Right renal cortex interstitium (tissue), 3 donors: ENCODE measurements around the gene LBHD2. TPM values are rescaled to one million over a fixed set of nuclear protein-coding genes. Genes with fewer than 3 reads are reported as not detected.

ENCODE experiments used
- DNase-seq, 3 donors: peaks; one replicate each; pipeline ENCODE4 v3.0.0-alpha.2; 2013; ENCODE audit warnings: low read depth in 3 of 3, low spot score in 2 of 3
- polyA plus RNA-seq, 3 donors: library from polyadenylated mRNA; unstranded; fragments of 120-200 nt; gene quantifications; one replicate each; pipeline ENCODE4 v1.2.1, GENCODE V29; 2013; ENCODE audit not compliant: insufficient read length in 3 of 3

Gene LBHD2
- polyA plus RNA-seq, 3 donors, result not detected

DNA sequence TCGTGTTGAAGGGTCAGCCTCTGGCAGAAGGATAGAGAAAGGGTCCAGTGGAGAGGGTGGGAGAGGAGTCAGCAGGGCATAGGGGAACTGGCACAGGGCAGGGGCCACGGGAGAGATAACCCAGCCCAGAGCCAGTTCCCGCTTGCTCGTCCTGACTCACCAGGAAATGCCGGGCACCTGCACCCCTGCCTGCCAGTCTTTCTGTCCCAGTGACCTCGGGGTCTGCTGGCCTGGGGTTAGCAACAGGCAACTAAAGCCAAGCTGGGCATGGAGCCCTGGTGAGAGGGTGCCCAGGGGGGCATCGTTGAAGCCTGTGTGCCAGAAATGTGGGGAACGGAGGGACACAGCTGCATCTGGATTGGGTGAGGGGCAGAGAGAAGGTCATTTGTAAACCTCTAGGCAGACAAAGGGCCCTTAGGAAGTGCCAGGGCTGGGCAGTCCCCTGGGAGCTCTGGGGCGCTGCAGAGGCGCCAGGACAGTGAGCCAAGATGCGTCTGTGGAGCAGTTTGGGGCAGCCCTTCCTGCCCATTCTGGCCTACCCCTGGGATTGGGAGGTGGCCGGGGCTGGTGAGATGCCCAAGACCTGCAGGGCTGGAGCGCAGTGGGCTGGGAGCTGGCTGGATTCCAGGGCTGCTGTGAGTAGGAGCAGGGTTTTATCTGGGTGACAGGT, 44.8 kb downstream of the LBHD2 start:
- DNase-seq, result no peak

DNA sequence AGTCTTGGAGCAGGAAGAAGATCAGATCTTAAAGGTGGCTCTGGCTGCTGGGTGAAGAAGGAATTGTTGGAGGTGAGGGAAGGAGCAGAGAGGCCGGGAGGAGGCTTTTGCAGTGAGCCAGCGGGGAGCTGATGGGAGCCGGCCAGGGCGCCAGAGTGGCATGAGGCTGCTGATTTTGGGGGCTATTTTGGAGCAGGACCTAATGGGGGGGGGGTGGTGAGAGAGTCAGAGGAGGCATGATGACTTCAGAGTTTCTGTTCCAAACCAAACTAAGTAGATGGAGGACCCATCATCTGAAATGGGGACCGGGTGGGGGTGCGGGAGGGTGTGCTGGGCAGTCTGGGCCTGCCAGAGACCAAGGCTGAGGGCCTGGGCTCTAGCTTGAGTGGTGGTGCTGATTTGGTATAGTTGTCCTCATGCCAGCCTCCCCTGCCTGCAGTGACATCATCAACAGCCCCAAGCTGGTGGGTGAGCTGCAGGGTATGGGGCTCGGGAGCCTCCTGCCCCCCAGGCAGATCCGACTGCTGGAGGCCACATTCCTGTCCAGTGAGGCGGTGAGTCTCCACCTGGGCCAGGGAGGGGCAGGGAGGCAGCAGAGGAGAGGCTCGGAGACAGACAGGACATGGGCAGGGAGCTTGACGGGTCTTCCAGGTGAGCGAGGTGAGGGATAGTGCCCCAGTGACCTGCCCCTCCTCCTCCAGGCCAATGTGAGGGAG, 45.4 kb downstream of the LBHD2 start:
- no peak for DNase-seq

DNA sequence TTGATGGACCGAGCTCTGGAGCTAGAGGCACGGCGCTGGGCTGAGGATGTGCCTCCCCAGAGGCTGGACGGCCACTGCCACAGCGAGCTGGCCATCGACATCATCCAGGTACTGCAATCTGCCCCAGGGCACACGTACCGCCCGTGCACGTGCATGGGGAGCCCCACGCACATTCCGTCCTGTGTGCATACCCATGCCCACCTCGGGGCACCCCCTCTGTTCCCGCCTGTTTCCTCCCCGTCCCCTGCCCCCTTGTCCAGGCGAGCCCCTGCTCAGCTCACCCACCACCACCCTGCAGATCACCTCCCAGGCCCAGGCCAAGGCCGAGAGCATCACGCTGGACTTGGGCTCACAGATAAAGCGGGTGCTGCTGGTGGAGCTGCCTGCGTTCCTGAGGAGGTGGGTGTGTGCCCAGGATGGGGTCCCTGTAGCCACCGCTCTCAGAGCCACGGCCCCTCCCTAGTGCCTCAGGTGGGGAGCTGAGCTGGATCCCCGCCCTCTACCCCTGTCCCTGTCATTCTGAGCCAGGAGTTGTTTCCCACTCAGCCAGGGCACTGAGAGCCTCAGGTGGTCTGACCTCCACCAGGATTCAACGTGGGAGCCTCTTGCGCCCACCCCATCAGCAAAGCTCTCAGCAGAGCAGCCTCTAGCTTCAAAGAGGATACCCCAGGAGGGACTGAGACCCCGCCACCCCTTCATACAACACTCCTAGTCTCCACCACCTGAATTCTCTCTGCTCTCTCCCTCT, 46.2 kb downstream of the LBHD2 start:
- DNase-seq, result no peak

DNA sequence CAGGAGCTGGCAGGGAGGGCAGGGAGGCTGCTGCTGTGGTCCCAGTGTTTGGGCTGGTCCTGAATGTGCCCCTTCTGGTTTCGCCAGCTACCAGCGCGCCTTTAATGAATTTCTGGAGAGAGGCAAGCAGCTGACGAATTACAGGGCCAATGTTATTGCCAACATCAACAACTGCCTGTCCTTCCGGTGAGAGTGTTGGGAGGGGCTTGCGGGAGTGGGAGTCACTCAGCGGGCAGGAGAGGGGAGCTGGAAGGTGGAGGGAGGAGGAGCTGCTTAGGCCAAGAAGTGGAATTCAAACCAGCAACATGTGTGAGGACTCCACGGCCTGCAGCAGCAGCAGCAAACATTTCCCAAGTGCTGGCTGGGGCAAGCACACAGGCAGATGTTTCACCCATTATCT, 47.0 kb downstream of the LBHD2 start:
- DNase-seq, result no peak

DNA sequence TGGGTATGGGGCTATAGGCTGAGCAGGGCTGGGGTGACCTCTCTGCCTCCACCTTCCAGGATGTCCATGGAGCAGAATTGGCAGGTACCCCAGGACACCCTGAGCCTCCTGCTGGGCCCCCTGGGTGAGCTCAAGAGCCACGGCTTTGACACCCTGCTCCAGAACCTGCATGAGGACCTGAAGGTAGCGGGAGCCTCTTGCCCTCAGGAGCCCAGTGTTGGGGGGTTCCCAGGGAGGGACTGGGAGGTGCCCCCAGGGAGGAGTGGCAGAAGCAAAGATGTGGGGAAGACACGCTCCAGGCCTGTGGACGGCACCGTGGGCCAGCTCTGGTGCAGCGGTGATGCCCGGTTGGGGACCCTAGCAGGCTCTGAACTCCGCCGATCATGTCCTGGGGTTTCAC, 47.6 kb downstream of the LBHD2 start:
- DNase-seq, result no peak

DNA sequence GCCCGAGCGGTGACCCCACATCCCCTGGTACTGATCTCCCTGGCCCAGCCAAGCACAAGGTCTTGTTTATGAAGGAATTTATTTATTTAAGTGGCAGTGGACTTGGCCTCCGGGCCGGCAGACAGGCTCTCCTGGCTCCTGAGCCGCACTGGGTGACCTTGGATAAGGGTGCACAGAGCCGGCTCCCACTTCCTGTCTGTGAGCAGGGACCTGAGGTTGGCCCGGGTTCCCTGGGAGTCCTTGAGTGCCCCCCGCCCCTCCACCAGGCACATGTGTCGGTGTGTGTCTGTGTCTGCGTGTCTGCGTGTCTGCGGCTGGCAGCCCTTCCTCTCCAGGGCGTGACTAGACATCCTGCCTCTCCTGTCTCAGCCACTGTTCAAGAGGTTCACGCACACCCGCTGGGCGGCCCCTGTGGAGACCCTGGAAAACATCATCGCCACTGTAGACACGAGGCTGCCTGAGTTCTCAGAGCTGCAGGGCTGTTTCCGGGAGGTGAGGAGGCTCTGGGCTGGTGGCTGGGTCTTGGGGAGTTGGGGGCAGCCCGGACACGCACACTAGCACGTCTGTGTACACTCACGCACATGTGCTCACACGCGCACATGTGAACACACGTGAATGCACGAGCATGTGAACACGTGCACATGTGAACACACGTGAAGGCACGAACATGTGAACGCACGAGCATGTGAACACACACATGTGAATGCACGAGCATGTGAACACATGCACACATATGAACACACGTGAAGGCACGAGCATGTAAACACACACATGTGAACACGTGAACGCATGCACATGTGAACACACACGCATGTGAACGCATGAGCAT, 48.6 kb downstream of the LBHD2 start:
- no peak for DNase-seq

DNA sequence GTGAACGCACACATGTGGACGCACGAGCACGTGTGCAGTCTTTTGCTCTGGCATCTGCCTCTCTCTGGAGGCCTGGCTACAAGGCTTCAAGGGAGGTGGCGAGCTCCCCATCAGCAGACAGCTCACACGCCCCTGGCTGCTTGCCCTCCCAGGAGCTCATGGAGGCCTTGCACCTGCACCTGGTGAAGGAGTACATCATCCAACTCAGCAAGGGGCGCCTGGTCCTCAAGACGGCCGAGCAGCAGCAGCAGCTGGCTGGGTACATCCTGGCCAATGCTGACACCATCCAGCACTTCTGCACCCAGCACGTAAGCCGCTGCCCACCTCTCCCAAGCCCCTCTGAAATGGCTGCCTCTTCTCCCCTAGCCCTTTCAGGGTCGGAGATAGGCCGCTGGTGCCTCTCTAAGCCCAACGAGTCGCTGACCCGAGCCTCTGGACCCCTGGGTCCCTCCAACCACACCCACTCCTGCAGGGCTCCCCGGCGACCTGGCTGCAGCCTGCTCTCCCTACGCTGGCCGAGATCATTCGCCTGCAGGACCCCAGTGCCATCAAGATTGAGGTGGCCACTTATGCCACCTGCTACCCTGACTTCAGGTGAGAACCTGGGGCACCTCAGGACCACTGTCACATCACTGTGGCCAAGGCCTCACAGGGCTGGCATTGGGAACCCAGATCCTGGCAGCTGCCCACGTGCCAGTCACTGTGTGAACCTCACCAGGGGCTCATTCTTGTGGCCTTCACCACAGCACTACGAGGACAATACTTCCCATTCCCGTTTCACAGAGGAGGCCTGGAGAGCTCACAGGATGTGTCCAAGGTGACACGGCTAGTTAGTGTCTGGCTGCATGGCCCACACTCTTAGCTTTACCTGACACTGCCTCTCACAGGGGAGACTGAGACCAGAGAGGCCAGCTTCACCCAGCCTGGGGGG, 49.5 kb downstream of the LBHD2 start:
- no peak for DNase-seq

DNA sequence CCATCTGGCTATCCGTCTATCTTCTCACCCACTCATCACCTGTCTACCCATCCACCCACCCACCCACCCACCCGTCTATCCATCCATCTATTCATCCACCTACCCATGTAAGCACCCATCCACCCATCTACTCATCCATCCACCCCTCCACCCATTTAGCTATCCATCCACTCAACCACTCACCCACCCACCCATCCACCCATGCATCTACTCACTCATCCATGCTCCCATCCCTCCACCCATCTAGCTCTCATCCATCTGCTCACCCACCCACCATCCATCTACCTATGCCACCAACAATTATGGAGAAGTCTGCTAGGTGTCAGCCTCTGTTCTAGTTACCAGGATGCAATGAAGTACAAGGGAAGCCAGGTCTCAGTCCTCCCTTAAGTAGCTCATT, 50.4 kb downstream of the LBHD2 start:
- DNase-seq, result no peak

DNA sequence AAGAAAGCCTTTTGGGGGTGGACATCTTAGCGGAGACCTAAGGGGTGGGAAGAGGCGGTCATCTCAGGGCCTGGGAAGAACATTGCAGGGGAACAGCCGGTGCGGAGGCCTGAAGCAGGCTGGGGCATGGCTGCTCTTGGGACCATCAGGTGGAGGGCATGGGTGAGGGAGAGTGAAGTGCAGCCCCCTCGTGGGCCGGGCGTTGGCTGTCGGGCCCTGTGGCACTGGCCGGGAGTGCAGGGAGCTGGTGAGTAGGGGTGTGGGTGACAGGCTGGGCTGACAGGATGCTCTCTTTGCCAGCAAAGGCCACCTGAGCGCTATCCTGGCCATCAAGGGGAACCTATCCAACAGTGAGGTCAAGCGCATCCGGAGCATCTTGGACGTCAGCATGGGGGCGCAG, 50.9 kb downstream of the LBHD2 start:
- DNase-seq, result no peak

DNA sequence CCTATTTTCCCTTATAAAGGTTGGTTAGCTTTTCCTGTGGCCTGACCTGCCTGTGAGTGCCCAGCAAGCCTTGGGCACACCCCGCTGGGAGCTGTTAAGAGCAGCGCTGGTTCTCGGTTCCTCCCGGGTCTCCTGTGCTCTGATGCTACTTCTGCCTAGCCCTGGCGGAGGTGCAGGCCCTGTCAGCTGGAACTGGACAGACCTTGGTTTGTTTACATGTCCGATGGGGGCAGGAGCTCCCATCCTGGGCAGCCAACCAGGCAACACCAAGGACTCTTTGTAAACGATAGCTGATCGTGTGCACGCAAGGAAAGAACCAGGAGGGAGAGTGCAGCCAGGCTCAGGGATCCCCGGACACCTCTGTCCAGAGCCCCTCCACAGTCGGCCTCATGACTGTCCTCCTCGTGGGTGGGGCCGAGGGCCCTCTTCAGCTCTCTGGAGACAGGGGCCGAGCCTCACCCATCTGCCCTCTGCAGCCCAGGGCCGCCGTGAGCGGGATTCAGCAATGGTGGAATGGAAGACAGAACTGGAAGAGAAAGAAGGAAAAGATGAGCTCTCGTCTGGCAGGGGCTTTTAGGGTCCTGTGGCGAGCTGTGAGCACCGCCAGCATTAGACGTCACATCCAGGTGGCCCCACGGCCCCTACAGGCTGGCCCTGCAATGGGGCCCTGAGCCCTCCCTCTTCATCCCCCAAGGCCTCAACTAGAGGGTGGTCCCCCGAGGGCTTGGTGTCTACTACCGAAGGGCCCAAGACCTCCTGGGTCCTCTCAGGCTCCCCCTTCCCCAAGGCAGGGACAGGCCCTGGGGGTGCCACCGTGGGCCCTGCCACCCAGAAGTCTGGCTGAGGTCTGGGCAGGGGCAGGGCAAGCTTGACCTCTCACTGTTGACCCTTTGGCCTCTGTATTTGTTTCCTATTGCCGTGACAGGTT, 51.6 kb downstream of the LBHD2 start:
- DNase-seq, result no peak

DNA sequence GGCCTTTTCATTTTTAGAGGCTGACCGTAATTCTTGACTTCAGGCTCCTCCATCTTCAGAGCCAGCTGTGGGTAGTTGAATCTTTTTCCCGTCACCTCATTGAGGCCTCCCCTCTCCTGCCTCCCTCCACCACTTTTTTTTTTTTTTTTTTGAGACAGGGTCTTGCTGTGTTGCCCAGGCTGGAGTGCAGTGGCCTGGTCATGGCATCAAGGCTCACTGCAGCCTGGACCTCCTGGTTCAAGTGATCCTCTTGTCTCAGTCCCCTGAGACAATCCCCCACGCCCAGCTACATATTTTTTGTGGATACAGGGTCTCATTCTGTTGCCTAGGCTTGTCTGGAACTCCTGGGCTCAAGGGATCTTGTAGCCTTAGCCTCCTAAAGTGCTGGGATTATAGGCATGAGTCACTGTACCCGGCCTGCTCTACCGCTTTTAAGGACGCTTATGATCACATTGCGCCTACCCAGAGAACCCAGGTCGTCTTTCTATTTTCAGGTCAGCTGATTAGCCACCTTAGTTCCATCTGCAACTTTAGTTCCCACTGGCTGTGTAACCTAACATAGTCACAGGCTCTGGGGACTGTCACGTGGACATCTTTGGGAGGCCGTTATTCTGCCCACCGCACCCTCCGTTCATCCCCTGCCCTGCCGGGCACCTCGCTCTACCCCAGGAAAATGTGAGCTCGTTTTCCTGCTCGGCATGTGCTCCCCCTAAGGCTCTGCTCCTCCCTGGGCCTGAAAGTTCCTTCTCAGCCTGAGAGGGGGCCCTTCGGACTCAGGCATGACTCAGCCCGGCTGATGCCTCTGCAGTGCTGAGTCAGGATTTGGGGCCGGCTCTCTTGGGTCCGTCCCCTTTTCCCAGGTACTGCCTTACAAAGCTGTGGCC, 52.6 kb downstream of the LBHD2 start:
- no peak for DNase-seq

DNA sequence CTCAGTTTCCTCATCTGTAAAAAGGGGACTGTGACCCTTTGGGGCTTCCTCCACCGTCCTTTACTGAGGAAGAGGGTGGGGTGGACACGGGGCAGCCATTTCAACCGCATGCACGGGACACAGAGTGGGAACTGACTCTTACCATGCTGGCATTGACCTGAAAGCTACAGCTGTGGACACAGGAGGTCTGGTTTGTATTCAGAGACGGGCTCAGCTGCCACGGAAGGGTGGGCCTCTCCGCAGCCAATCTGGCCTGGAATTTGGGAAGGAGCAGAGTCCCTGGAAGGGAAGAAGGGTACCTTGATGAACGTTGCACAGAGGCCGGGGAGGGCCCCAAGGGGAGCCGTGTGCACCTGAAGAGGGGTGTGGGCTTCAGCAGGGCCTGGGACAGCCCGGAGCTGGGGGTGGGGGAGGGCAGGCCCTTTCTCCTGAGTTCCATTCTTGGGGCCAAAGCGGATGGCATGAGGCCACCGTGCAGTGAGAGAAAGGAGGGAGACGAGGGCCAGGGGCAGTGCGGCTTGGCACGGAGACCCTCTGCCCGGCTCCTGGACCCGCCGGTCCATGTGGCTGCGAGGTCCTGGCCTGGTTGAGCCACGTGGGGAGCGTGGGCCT, 53.8 kb downstream of the LBHD2 start:
- no peak for DNase-seq

DNA sequence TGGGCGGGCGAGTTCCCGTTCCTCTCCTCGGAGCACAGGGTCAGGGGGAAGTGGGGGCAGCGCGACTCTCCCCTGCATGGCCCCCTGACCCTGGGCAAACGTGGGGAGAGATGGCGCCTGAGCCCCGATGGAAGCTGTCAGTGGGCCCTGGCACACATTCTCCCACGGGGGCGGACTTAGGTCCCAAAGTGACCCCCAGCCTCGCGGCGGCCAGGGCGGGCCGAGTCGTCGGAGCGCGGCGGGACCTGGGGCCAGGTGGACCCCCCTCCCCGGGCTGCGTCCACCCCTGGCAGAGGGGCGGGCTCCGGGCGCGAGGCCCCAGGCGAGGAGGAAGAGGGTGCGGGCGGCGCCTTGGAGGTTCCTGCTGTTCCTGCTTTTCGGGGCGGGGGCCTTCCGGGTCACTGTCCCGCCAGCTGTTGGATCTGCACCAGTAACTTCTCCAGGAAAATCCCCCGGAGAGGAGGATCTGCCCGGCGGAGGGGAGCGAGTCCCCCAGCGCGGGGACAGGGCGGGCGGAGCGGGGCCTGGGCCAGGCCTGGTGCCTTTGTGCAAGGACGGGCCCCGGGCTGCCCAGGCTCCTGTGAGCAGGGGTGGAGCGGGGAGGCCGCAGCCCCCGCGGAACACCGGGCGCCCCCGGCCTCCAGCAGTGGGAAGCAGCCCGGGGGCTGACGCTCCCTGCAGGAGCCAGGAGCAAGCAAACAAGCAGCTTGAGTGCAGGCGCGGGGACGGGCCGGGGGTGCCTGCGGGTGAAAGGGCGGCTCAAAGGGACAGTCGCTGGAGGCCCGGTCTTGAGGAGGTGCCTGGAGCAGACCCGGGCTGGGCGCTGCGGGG, 54.5 kb downstream of the LBHD2 start:
- DNase-seq, result no peak

DNA sequence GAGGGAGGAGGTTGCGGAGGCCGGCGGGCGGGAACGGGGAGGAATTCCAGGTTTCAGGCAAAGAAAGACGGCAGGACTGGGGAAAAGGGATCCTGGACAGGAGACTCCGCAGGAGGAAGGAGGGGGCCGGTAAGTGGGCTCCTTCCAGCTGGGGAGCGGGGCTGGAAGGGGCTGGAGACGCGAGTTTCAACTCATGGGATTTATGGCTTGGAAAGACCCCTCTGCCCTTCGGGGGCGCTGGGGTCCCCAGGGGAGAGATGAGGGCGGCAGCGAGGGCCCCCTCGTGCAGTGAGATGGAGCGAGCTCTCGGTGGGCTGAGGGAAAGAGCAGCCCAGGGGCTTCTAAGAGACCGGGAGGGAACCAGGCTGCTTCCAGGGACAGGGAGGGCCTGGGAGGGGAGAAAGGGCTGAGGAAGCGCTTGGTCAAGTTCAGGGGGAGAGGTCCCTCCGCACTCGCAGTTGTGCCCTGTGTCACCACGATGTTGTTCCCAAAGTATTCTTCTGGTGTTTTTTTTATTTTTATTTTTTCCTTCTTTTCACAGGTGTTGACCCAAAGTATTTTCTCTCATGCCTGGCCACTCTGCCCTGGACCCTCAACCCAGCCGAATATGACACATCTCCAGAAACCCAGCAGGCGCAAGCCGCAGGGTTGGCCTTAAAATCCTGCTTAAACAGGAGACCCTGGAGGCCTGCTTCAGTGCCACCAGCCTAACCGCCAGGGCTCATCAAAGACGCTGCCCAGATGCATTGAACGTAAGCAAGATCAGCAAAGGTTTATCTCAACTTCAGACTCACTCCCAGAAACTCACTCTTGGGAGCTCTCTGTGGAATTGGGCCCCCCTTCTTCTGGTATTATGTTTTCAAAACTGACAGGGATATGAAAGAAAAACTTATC, 55.4 kb downstream of the LBHD2 start:
- no peak for DNase-seq
